Measurements from ENCODE around the gene BRF1. TPM values are rescaled to one million over a fixed set of nuclear protein-coding genes. Genes with fewer than 3 reads are reported as not detected.

BRF1 gene
- total RNA-seq, 1 experiment from 2014 or later, result 41.2 TPM

DNA sequence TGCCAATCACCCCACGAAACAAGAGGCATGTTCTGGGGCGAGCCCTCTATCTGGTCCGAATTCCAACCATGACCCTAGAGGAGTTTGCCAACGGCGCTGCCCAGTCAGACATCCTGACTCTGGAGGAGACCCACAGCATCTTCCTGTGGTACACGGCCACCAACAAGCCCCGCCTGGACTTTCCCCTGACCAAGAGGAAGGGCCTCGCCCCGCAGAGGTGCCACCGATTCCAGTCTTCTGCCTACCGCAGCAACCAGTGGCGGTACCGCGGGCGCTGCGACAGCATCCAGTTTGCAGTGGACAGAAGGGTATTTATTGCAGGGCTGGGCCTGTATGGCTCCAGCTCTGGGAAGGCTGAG lies 50.8 kb downstream of the BRF1 start:
- no peaks in the 10 kb centered on the region for H3K9me2 ChIP-seq (ENCODE audit: insufficient read depth)
- H3K9me3 ChIP-seq (ENCODE audit: control insufficient read depth in 1 of 2, insufficient read depth in 1 of 2, low read depth in 1 of 2, low read length in 2 of 2), result no peaks in the 10 kb centered on the region
- ChIA-PET POLR2A (no interaction called here), CTCF (interaction anchor here (2.1 kb wide), 1 partner anchor 102 kb away, joined by 8 read pairs; no protein-coding TSS in a partner anchor), RAD21 (ENCODE audit: low non-redundant PET in 1 of 2, low total read pairs in 2 of 2, uncharacterized antibody in 2 of 2, unreplicated experiment in 2 of 2) (no interaction called here)
- DNase-seq (ENCODE audit: low read depth, low spot score) (no peak), ATAC-seq (no peak)
- peaks cover 50% of the 10 kb centered on the region for H3K79me2 ChIP-seq (ENCODE audit: insufficient read depth, low read length)
- peaks cover 2 to 10% of the 10 kb centered on the region in 2 experiments; a peak in 3 of 4 replicates for H3K36me3 ChIP-seq (ENCODE audit: control insufficient read depth in 1 of 2, insufficient read depth in 2 of 2, low read length in 2 of 2)
- H3K4me2 ChIP-seq (ENCODE audit: low read length), result peak overlapping the region; percentile 88; the same call in 1 of the 2 replicates
- H4K20me1 ChIP-seq (ENCODE audit: insufficient read depth), result no peaks in the 10 kb centered on the region
- 0 out of 2 replicates have a peak overlapping the region, but pooled peaks have one; percentile 83 for H3K9ac ChIP-seq (ENCODE audit: low read length)
- H3K4me1 ChIP-seq (ENCODE audit: control insufficient read depth in 1 of 2, insufficient read depth in 2 of 2, low read length in 2 of 2), result peaks cover 8 to 17% of the 10 kb centered on the region in 2 experiments; a peak in 3 of 4 replicates
- no peaks in the 10 kb centered on the region for H3K27me3 ChIP-seq (ENCODE audit: insufficient read depth, low read length)
- peak overlapping the region; percentile 93; the same call in 1 of the 2 replicates for H3K27ac ChIP-seq (ENCODE audit: low read depth, low read length)
- BruUV-seq (replicated peaks), result no TSS peak
- no peak overlapping the region for H2AFZ ChIP-seq (ENCODE audit: low read depth, low read length, poor library complexity, severe bottlenecking)
- peak overlapping the region in 1 of 2 experiments; percentile 71; a peak in 1 of 4 replicates for H3K4me3 ChIP-seq (replicated peaks in 1 of 2; ENCODE audit: low read depth in 1 of 2, low read length in 2 of 2)
- no peak for TF ChIP-seq ZNF274 (IDR thresholded peaks at IDR 0.05; ENCODE audit: low read depth, low read length)
- TF ChIP-seq EZH2 (IDR thresholded peaks at IDR 0.05), result no peak
- TF ChIP-seq, protein P1, sequence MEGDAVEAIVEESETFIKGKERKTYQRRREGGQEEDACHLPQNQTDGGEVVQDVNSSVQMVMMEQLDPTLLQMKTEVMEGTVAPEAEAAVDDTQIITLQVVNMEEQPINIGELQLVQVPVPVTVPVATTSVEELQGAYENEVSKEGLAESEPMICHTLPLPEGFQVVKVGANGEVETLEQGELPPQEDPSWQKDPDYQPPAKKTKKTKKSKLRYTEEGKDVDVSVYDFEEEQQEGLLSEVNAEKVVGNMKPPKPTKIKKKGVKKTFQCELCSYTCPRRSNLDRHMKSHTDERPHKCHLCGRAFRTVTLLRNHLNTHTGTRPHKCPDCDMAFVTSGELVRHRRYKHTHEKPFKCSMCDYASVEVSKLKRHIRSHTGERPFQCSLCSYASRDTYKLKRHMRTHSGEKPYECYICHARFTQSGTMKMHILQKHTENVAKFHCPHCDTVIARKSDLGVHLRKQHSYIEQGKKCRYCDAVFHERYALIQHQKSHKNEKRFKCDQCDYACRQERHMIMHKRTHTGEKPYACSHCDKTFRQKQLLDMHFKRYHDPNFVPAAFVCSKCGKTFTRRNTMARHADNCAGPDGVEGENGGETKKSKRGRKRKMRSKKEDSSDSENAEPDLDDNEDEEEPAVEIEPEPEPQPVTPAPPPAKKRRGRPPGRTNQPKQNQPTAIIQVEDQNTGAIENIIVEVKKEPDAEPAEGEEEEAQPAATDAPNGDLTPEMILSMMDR (IDR thresholded peaks at IDR 0.05 in 2 of 3, conservative IDR thresholded peaks at IDR 0.05 in 1 of 3; ENCODE audit: borderline replicate concordance in 1 of 3, insufficient read depth in 1 of 3, low read depth in 2 of 3, low read length in 2 of 3), result no peak
- no peak for TF ChIP-seq FOSL1 (IDR thresholded peaks at IDR 0.05; ENCODE audit: low read depth)
- TF ChIP-seq RAD21 (IDR thresholded peaks at IDR 0.05; ENCODE audit: low read depth), result no peak
- no peak for TF ChIP-seq SRF (IDR thresholded peaks at IDR 0.05; ENCODE audit: low read depth)
- TF ChIP-seq, protein P2, sequence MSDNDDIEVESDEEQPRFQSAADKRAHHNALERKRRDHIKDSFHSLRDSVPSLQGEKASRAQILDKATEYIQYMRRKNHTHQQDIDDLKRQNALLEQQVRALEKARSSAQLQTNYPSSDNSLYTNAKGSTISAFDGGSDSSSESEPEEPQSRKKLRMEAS (IDR thresholded peaks at IDR 0.05), result no peak
- no peak for TF ChIP-seq POLR2A (IDR thresholded peaks at IDR 0.05; ENCODE audit: borderline replicate concordance, extremely low read depth, insufficient read depth, insufficient read length)
- TF ChIP-seq EZH2phosphoT487 (IDR thresholded peaks at IDR 0.05; ENCODE audit: borderline replicate concordance), result no peak
- TF ChIP-seq JUND (IDR thresholded peaks at IDR 0.05), result no peak
- TF ChIP-seq CBX3 (IDR thresholded peaks at IDR 0.05; ENCODE audit: low read depth), result no peak
- no peak for TF ChIP-seq ZFX (IDR thresholded peaks at IDR 0.05)
- TF ChIP-seq TCF7L2 (IDR thresholded peaks at IDR 0.05; ENCODE audit: borderline replicate concordance, extremely low read depth, insufficient read depth, insufficient read length), result no peak
- TF ChIP-seq POLR2AphosphoS5 (IDR thresholded peaks at IDR 0.05; ENCODE audit: low read depth, low read length), result no peak
- TF ChIP-seq CEBPB (IDR thresholded peaks at IDR 0.05; ENCODE audit: low read depth), result no peak
- TF ChIP-seq, protein P3, sequence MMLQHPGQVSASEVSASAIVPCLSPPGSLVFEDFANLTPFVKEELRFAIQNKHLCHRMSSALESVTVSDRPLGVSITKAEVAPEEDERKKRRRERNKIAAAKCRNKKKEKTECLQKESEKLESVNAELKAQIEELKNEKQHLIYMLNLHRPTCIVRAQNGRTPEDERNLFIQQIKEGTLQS (IDR thresholded peaks at IDR 0.05), result no peak
- TF ChIP-seq SP1 (IDR thresholded peaks at IDR 0.05; ENCODE audit: low read depth), result no peak
- no peak for TF ChIP-seq SIN3A (IDR thresholded peaks at IDR 0.05; ENCODE audit: low read depth)
- TF ChIP-seq ELF1 (IDR thresholded peaks at IDR 0.05; ENCODE audit: borderline replicate concordance, low read depth), result no peak
- TF ChIP-seq, protein P4, sequence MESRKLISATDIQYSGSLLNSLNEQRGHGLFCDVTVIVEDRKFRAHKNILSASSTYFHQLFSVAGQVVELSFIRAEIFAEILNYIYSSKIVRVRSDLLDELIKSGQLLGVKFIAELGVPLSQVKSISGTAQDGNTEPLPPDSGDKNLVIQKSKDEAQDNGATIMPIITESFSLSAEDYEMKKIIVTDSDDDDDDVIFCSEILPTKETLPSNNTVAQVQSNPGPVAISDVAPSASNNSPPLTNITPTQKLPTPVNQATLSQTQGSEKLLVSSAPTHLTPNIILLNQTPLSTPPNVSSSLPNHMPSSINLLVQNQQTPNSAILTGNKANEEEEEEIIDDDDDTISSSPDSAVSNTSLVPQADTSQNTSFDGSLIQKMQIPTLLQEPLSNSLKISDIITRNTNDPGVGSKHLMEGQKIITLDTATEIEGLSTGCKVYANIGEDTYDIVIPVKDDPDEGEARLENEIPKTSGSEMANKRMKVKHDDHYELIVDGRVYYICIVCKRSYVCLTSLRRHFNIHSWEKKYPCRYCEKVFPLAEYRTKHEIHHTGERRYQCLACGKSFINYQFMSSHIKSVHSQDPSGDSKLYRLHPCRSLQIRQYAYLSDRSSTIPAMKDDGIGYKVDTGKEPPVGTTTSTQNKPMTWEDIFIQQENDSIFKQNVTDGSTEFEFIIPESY (IDR thresholded peaks at IDR 0.05; ENCODE audit: extremely low read depth, insufficient replicate concordance, low read length), result no peak
- intact Hi-C loops (cut with micrococcal nuclease), result no loop called here

All from HCT116 (cell line).